Activated naive CD8-positive, alpha-beta T cell treated with anti-CD3 and anti-CD28 coated beads, Interleukin-2, amount 50 U/mL, for 16 hours (primary cell): ENCODE results near the gene OTOA.
"Not testable (repeated sequence)": the region's sequence is repeated elsewhere in the genome, so short reads cannot be mapped to it uniquely, and the experiment has no call there.

Experiments used
- DNase-seq: peaks from one replicate; pipeline ENCODE4 v3.0.0-alpha.2; 2020; ENCODE audit warnings: low read depth, low spot score

The OTOA gene

GRCh38 chr16:21722771-21723455 lies 59.1 kb downstream of the OTOA start:
- DNase-seq, result no peak

DNA sequence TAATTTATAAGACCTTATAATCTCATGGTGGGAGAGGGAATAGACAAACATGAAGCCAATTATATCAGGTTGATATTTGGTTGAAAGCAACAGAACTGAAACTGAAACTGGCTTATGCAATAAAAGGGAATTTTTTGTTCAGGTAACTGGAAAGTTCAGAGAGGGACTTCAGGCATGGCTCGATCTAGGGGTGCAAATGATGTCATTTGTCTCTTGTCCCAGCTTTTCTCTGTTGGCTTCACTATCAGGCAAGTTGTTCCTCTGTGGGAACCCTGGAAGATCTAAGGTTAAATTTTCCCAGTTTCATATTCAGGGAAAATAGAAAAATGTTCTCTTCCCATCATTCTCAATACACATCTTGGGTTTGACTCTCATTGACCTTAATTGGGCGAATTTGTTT lies 59.8 kb downstream of the OTOA start:
- DNase-seq, result no peak

- DNase-seq, result no peak
These were observed 63.6 kb downstream of the OTOA start for GRCh38 chr16:21727344-21727743.

GRCh38 chr16:21731233-21731632 lies 67.5 kb downstream of the OTOA start:
- DNase-seq, result not testable (repeated sequence)

- not testable (repeated sequence) for DNase-seq
These were observed 76.9 kb downstream of the OTOA start for GRCh38 chr16:21740637-21741036.

GRCh38 chr16:21756192-21757079 lies 92.7 kb downstream of the OTOA start:
- not testable (repeated sequence) for DNase-seq

DNA sequence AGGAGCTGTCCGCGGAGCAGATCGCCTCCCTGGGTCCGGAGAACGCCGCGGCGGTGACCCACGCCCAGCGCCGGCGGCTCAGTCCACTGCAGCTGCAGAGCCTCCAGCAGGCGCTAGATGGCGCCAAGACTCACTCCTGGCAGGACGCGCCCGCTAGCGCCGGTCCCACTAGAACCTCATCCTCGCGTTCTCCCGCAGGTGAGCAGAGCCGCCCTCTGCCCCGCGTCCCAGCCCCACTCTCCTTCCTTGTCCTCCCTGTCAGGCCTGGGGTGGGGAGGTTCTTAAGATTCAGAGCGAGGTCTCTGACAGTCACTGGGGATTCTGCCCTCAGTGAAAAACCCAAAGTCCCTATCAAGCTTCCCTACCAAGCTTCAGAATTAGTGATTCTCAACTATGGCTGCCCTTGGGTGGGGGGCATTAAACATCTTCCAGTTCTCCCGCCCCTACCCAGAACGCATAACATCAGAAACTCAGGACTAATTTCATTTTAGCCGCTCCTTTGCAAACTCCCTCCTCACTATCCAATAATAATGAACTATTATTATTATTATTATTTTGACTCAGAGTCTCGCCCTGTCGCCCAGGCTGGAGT lies 93.4 kb downstream of the OTOA start:
- not testable (repeated sequence) for DNase-seq

DNA sequence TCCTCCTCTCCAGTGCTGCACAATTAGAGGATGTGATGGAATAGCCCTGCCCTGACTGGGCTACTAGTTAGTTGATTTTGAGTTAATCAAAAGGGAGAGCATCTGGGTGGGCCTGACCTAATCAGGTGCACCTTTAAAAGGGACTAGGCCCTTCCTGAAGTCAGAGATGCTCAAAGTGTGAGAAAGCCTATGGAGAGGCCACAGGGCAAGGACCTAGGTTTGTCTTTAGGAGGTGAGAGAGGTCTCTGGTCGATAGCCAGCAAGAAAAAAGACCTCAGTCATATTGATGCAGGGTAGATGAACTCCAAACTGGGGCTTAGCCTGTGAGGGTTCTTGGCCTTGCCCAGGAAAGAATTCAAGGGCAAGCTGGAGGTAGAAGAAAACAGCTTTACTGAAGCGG lies 104.5 kb downstream of the OTOA start:
- DNase-seq, result not testable (repeated sequence)

- DNase-seq, result not testable (repeated sequence)
These were observed 105.0 kb downstream of the OTOA start for GRCh38 chr16:21768810-21769209.

GRCh38 chr16:21769284-21769683 lies 105.5 kb downstream of the OTOA start:
- DNase-seq, result not testable (repeated sequence)

DNA sequence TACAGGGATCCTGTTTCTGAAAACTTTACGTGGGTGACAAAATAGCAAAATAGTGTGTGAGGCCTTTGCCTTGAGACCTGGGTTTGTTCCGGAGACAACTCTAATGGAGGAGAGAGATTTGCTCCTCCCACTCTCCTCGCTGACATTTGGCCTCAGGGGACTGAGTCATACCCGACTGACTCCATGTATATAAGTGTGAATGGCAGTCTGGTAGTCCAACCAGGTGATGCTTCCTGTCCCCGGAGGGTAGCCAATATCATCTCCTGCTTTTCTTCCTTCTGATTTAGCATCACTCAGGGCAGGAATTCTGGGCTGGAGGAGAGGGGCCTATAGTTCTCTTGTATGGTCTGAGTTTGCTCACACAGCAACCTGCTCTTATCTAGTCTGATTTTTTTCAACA lies 106.8 kb downstream of the OTOA start:
- not testable (repeated sequence) for DNase-seq

- DNase-seq, result not testable (repeated sequence)
These were observed 108.9 kb downstream of the OTOA start for GRCh38 chr16:21772547-21773206.

GRCh38 chr16:21773207-21773553 lies 109.4 kb downstream of the OTOA start:
- not testable (repeated sequence) for DNase-seq

DNA sequence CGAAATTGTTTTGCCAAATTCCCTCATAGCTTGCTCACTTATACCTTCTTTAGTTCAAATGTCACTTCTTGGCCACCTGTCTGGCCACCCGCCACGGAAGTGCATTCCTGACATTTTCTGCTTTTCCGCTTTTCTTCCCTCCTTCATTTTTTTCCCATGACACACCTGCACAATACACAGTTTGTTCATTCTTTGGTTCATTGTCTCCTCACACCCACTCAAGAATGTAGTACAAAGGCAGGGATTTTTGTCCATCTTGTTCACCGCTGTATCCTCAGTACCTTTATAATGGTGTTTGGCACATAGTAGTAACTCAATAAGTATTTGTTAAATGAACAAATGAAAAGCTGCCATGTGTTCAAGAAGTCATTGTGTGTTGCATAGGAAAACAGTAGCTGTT lies 116.8 kb downstream of the OTOA start:
- not testable (repeated sequence) for DNase-seq

DNA sequence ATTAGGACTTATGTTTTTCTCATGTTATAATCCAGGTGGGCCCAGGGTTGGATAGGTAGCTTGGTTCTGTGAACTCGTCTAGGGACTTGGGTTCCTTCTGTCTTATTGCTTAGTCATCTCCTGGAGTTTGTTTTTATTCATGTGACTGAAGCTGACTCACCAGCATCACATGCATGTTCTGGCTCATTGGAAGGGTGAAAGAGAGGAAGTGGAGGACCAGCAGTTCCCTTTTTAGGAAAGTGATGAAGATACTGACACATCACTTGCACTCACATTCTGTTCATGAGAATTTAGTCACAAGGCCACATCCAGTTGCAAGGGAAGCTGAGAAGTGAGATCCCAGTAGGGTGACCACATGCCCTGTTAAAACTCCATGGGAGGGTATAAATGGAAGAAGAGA lies 126.7 kb downstream of the OTOA start:
- not testable (repeated sequence) for DNase-seq

GRCh38 chr16:21793310-21793709 lies 129.5 kb downstream of the OTOA start:
- not testable (repeated sequence) for DNase-seq

DNA sequence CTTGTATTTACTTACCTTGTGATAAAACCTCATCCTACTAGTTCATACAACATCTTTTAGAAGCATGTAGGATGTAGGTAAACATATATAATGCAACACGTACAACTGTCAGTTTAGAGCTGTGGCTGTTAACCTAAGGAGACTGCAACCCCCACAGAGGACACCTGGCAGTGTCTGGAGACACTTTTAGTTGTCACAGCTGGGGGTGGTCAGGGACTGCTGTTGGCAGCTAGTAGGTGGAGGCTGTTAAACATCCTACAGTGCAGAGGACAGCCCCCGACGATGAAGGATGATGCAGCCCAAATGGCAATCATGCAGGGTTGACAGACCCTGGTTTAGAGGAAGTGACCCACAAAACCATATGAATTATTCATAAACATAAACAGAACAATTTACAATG lies 134.8 kb downstream of the OTOA start:
- DNase-seq, result not testable (repeated sequence)

GRCh38 chr16:21801538-21802374 lies 138.0 kb downstream of the OTOA start:
- DNase-seq, result not testable (repeated sequence)

- not testable (repeated sequence) for DNase-seq
These were observed 138.6 kb downstream of the OTOA start for GRCh38 chr16:21802375-21802663.
